A549 (cell line): ENCODE measurements around the gene MYRFL.

ENCODE experiments used
- MAZ ChIP-seq: fragments of 150-350 bp; IDR thresholded peaks from 2 replicates; pipeline ENCODE4 v1.6.1; 2014; ENCODE audit warnings: antibody characterized with exemption, low read depth, low read length, borderline replicate concordance
- RAD21 ChIP-seq, 2 experiments: fragments of >200 bp in 1 of 2; sonication (Bioruptor Twin) in 1 of 2; formaldehyde crosslinking in 1 of 2; IDR thresholded peaks in 1 of 2; conservative IDR thresholded peaks in 1 of 2; 2 replicates in 1 of 2; 3 replicates in 1 of 2; pipeline ENCODE4 v1.6.1; 2012 to 2018; ENCODE audit warnings: inconsistent platforms in 1 of 2
- ZSCAN20 ChIP-seq: fragments of 250-450 bp; sonication (Bioruptor Pico); IDR thresholded peaks from 2 replicates; pipeline ENCODE4 v1.8.0; 2022; ENCODE audit warnings: mild to moderate bottlenecking, moderate library complexity
- TF ChIP-seq, protein P1 (sequence below): fragments of >200 bp; sonication (Bioruptor Twin); formaldehyde crosslinking; IDR thresholded peaks from 3 replicates; pipeline ENCODE4 v1.5.1; 2016

DNA sequence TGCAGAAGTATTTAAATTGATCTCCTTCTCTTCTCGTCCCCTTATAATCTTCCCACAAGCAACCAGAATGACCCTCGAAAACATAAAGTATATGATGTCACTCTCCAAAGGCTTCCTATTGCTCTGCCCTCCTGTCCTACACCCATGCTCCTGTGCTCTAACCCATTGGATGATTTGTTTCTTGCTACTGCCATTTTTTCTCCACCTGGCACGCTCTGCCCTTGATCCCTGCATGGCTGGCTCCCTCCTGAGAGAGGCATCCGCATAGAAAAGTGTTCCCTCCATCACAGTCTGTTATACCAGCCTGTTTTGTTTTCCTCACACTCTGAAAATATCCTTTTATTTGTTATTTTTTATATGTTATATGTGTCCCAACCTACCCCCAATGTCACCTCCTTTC is 19.8 kb downstream of the MYRFL start:
- TF ChIP-seq MAZ (no peak), RAD21 (conservative IDR thresholded peaks at IDR 0.05 in 1 of 2, IDR thresholded peaks at IDR 0.05 in 1 of 2) (no peak), ZSCAN20 (CRISPR knock-in tag) (no peak)
- TF ChIP-seq, protein P1, sequence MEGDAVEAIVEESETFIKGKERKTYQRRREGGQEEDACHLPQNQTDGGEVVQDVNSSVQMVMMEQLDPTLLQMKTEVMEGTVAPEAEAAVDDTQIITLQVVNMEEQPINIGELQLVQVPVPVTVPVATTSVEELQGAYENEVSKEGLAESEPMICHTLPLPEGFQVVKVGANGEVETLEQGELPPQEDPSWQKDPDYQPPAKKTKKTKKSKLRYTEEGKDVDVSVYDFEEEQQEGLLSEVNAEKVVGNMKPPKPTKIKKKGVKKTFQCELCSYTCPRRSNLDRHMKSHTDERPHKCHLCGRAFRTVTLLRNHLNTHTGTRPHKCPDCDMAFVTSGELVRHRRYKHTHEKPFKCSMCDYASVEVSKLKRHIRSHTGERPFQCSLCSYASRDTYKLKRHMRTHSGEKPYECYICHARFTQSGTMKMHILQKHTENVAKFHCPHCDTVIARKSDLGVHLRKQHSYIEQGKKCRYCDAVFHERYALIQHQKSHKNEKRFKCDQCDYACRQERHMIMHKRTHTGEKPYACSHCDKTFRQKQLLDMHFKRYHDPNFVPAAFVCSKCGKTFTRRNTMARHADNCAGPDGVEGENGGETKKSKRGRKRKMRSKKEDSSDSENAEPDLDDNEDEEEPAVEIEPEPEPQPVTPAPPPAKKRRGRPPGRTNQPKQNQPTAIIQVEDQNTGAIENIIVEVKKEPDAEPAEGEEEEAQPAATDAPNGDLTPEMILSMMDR, result no peak
